Stimulated activated CD4-positive, alpha-beta T cell treated with anti-CD3 and anti-CD28 coated beads, Interleukin-12 subunit alpha, Interleukin-12 subunit beta, amount 100 ng/mL, for 4 hours (primary cell): Measurements from ENCODE around the gene KCNH2.

Experiments
- DNase-seq: peaks from one replicate; pipeline ENCODE4 v3.0.0-alpha.2; 2020

KCNH2 gene

GRCh38 chr7:150957133-150958020, 20.7 kb downstream of the KCNH2 start:
- DNase-seq = no peak

DNA sequence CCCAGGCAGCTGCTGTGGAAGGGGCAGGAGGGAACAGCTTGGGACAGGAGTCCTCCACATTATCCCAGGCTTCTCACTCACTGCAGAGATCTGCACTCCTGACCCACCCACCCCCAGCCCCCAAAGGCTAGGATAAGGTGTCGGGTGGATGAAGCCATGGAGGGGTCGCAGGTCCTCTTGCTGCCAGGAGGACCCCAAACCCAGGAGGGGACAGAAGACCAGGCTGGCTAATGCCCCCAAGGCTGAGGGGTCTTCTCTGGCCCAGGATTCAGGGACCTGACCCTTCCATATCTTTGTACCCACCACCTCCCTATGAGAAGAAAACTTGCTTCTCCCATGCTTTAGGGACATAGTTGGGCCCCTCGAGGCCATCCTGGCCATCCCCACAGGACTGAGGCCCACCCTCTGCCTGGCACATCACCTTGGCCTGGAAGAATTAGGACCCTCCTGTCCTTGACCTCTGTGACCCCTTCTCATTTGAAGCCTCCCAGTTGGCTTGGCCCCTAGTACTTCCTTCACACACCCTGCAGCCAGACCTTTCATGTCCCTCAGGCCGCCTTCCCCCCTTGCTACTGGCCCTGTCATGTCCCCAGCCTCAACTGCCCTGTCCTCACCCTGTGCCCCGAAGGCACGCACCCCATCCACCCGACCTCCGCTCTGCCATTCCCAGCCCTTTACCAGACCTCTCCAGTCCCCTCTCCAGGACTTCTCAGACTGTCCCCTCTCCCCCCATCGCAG, 21.6 kb downstream of the KCNH2 start:
- DNase-seq = no peak

- DNase-seq = no peak
These were observed 22.4 kb downstream of the KCNH2 start for GRCh38 chr7:150955519-150956394.

DNA sequence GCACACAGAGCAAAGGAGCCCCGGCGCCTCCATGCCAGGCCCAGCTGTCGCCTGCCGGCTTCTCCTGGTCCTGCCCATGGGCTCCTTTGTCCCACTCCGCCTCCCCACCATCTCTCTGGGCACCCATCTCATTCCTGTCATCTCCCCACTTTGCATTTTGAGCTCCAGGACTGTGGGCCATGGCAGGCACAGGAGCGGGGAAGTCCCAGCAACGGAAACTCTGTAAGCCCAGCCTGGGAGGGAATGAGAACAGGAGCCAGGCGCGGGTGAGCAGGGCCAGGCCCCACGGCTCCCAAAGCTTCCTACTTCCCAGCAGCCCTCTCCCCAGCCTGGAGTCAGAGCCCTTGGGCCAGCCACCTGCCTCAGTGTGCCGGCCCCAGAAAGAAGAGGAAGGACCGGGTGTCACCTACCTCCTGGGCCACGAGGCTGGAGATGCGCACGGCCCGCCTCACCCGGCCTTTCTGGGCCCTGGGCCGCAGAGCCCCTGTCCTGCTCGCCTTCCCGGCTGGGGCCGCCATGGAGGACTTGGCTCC, 23.1 kb downstream of the KCNH2 start:
- DNase-seq = no peak

DNA sequence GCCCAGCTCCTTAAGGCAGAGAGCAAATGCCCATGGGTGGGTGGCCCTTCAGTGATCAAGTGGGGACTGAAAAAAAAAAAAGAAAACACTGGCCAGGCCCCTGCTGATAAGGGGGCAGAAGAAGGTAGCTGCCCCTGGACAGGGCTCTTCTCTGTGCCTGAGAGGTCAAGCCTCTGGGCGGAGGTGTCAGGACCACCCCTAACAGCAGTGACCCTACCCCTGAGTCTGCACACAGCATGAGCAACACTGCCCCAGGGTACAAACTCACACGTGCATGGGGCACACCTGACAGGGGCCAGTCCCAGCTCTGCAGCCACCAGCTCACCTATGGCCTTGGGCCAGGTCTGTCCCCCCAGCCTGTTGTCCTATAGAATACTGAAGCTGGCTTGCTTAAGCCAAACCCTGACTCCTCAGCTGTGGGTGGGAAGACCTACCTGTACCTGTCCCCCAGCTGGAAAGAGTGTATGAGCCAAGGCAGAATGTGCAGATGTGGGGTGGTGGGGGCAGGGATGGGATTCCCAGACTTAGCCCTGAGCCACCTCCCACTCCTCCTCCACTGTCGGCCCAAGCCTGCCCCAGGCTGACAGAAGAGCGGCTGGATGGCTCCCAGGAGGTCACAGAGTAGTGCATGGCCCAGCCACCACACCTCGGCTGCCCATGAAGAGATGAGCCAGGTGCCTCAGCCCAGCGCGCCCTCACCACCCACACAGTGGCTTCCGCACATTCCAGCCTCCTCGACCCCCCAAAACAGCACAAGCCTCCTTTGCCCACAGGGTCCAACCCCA, 23.7 kb downstream of the KCNH2 start:
- no peak for DNase-seq

GRCh38 chr7:150953061-150953997, 24.8 kb downstream of the KCNH2 start:
- DNase-seq = no peak

GRCh38 chr7:150952331-150953050, 25.6 kb downstream of the KCNH2 start:
- no peak for DNase-seq

DNA sequence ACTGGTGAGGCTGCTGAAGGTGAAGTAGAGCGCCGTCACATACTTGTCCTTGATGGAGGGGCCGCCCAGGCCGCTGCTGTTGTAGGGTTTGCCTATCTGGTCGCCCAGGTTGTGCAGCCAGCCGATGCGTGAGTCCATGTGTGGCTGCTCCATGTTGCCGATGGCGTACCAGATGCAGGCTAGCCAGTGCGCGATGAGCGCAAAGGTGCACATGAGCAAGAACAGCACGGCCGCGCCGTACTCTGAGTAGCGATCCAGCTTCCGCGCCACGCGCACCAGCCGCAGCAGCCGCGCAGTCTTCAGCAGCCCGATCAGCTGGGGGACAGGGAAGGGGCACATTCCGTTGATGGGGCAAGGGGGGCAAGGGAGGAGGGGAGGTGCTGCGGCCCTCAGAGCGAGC, 26.6 kb downstream of the KCNH2 start:
- no peak for DNase-seq

DNA sequence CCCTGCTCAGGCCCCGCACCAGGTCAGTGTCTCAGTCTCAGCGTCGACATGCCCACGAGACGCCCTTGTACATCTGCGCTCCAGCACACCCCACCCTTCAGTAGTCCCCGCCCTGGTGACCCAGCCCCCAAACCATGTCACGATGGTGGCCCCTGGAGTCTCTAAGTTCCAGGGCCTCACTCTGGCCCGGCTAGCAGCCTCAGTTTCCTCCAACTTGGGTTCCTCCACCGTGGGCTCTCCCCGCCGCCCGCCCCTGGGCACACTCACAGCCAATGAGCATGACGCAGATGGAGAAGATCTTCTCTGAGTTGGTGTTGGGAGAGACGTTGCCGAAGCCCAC, 27.0 kb downstream of the KCNH2 start:
- no peak for DNase-seq

- no peak for DNase-seq
These were observed 27.5 kb downstream of the KCNH2 start for GRCh38 chr7:150950496-150951180.

GRCh38 chr7:150949971-150950491, 28.1 kb downstream of the KCNH2 start:
- no peak for DNase-seq

- no peak for DNase-seq
These were observed 28.6 kb downstream of the KCNH2 start for GRCh38 chr7:150949564-150949963.

- no peak for DNase-seq
These were observed 29.3 kb downstream of the KCNH2 start for GRCh38 chr7:150948791-150949251.

GRCh38 chr7:150947761-150948651, 30.1 kb downstream of the KCNH2 start:
- DNase-seq = no peak

DNA sequence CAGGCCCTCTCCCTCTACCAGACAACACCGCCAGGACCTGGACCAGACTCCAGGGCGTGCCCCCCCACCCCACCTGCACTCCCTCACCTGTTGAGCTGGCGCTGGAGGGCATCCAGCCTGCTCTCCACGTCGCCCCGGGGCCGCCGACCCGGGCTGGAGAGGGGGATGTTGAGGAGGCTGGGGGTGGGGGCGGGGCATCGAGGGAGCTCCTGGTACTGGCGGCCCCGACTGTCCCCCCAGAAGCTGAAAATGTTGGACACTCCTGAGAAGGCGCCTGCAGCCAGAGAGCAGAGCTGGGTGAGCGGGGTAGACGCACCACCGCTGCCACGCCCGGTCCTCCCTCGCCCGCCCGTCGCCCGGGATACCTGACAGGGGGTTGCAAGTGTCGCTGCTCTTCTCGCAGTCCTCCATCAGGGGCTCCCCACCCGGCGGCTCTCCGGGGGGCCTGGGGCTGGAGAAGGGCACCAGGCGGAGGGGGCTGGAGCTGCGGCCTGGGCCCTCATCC, 30.8 kb downstream of the KCNH2 start:
- no peak for DNase-seq

- DNase-seq = no peak
These were observed 31.5 kb downstream of the KCNH2 start for GRCh38 chr7:150946421-150947240.

- no peak for DNase-seq
These were observed 32.2 kb downstream of the KCNH2 start for GRCh38 chr7:150945853-150946420.
